OCI-LY3 (cell line): Measurements from ENCODE around the gene ABCD4.

ENCODE experiments used
- CTCF ChIP-seq: fragments of 200-600, 300-600 bp; sonication (generic); IDR thresholded peaks from 2 replicates; pipeline ENCODE4 v1.5.1; 2014; ENCODE audit warnings: antibody characterized with exemption, low read length, low read depth
- EZH2phosphoT487 ChIP-seq: fragments of 200-600 bp; shearing (Covaris generic); IDR thresholded peaks from 2 replicates; pipeline ENCODE4 v1.6.1; 2018; ENCODE audit warnings: antibody characterized with exemption, mixed run types, low read depth

GRCh38 chr14:74324931-74325361 is 22.2 kb upstream of the ABCD4 start:
- TF ChIP-seq CTCF (peak; percentile 67), EZH2phosphoT487 (no peak)
